ENCODE results near the gene HEG1.

The HEG1 gene

GRCh38 chr3:124923833-124924232 lies 132.0 kb downstream of the HEG1 start:
- CTCF ChIA-PET: interaction anchor here (0.8 to 2.8 kb wide), 13 partner anchors 8 to 662 kb away, joined by 3 to 24 read pairs (median 6); partner anchors contain the start of gene MUC13
- POLR2A ChIA-PET: no interaction called here
- no peak overlapping the region for H3K4me3 ChIP-seq (ENCODE audit: low read depth, low read length)
- DNase-seq (ENCODE audit: low read depth, low spot score): no peak
- no peak for TF ChIP-seq CTCF (IDR thresholded peaks at IDR 0.05; ENCODE audit: insufficient read depth, low read length, missing control alignments)

GRCh38 chr3:124920718-124921117 lies 135.1 kb downstream of the HEG1 start:
- TF ChIP-seq CTCF (IDR thresholded peaks at IDR 0.05; ENCODE audit: insufficient read depth, low read length, missing control alignments): no peak
- CTCF ChIA-PET: interaction anchor here (1.0 to 3.5 kb wide), 8 partner anchors 8 to 665 kb away, joined by 3 to 14 read pairs (median 6); no protein-coding TSS in a partner anchor
- DNase-seq (ENCODE audit: low read depth, low spot score): no peak
- no peak overlapping the region for H3K4me3 ChIP-seq (ENCODE audit: low read depth, low read length)
- POLR2A ChIA-PET: no interaction called here

- CTCF ChIA-PET: interaction anchor here (1.3 to 3.5 kb wide), 5 partner anchors 9 to 666 kb away, joined by 3 to 14 read pairs (median 6); no protein-coding TSS in a partner anchor
These were observed 136.0 kb downstream of the HEG1 start for GRCh38 chr3:124919756-124920155.

GRCh38 chr3:124918524-124918923 lies 137.3 kb downstream of the HEG1 start:
- POLR2A ChIA-PET: no interaction called here
- CTCF ChIA-PET: interaction anchor here (1.0 to 2.7 kb wide), 5 partner anchors 10 to 157 kb away, joined by 3 to 14 read pairs (median 6); no protein-coding TSS in a partner anchor
- no peak for DNase-seq (ENCODE audit: low read depth, low spot score)
- H3K4me3 ChIP-seq (ENCODE audit: low read depth, low read length): no peak overlapping the region
- no peak for TF ChIP-seq CTCF (IDR thresholded peaks at IDR 0.05; ENCODE audit: insufficient read depth, low read length, missing control alignments)

More at GRCh38 chr3:124919756-124920155, 136.0 kb downstream of the HEG1 start:
- POLR2A ChIA-PET: no interaction called here
- DNase-seq (ENCODE audit: low read depth, low spot score): no peak
- H3K4me3 ChIP-seq (ENCODE audit: low read depth, low read length): no peak overlapping the region
- no peak for TF ChIP-seq CTCF (IDR thresholded peaks at IDR 0.05; ENCODE audit: insufficient read depth, low read length, missing control alignments)

- no peak for TF ChIP-seq CTCF (IDR thresholded peaks at IDR 0.05; ENCODE audit: insufficient read depth, low read length, missing control alignments)
- POLR2A ChIA-PET: no interaction called here
These were observed 138.9 kb downstream of the HEG1 start for GRCh38 chr3:124916837-124917409.

More at GRCh38 chr3:124916837-124917409, 138.9 kb downstream of the HEG1 start:
- CTCF ChIA-PET: interaction anchor here (1.0 to 7.2 kb wide), 6 partner anchors 11 to 669 kb away, joined by 3 to 48 read pairs (median 9); no protein-coding TSS in a partner anchor
- no peak overlapping the region for H3K4me3 ChIP-seq (ENCODE audit: low read depth, low read length)
- no peak for DNase-seq (ENCODE audit: low read depth, low spot score)

Data from AG04449 (cell line).